ENCODE results near the gene WIPF2. TPM values are rescaled to one million over a fixed set of nuclear protein-coding genes. Genes with fewer than 3 reads are reported as not detected.
"Not testable (repeated sequence)": the region's sequence is repeated elsewhere in the genome, so short reads cannot be mapped to it uniquely, and the experiment has no call there.

The WIPF2 gene
- total and polyA plus RNA-seq, 8 donors = 6.3 to 21.7 (median 13.8) TPM

GRCh38 chr17:40198576-40198975 is 20.5 kb upstream of the WIPF2 start:
- no peaks in the 10 kb centered on the region for H3K27me3 ChIP-seq
- WGBS, 2 donors = 77 to 79% methylated on average over 5 of the region's 5 CpGs
- H3K4me1 ChIP-seq = no peaks in the 10 kb centered on the region
- no peaks in the 10 kb centered on the region for H3K36me3 ChIP-seq
- intact Hi-C loops (cut with DNase I) = no loop called here
- no peak overlapping the region for H3K4me3 ChIP-seq
- TF ChIP-seq CTCF (IDR thresholded peaks at IDR 0.05) = no peak
- no peak for DNase-seq
- FAIRE-seq = no peak
- no peak for ATAC-seq
- no peak overlapping the region for H3K27ac ChIP-seq
- no peaks in the 10 kb centered on the region for H3K9me3 ChIP-seq

DNA sequence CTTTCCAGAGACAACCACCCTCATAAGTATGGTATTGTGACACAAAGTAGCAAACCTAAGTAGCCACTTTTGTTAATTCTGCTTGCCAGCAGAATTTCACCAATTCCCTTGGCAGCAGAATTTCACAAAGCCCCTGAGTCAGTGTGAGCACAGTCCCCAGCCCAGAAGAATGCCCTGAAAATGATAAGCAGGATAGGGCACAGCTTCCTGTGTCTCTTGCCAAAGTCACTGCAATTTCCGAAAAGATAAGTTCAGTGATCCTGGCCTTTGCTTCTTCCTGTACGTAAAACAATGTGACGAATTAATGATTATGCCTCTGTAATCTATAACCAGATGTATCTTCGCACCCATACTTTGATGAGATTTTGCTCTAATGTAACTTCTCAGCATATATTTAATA is 16.0 kb upstream of the WIPF2 start:
- ATAC-seq = no peak
- Histone ChIP-seq H3K27me3 (no peaks in the 10 kb centered on the region), H3K4me1 (no peaks in the 10 kb centered on the region), H3K27ac (no peak overlapping the region), H3K4me3 (no peak overlapping the region), H3K36me3 (no peaks in the 10 kb centered on the region), H3K9me3 (no peaks in the 10 kb centered on the region)
- no peak for FAIRE-seq
- 55 to 59% methylated on average over 4 of the region's 4 CpGs for WGBS, 2 donors
- no peak for TF ChIP-seq CTCF (IDR thresholded peaks at IDR 0.05)
- DNase-seq = no peak
- intact Hi-C loops (cut with DNase I) = loop anchor here in 2 of 3 donors (5.0 to 10.0 kb wide), 2 partner anchors 82 to 89 kb away; partner anchors contain the start of gene CDC6 (in 1 of the 2)

DNA sequence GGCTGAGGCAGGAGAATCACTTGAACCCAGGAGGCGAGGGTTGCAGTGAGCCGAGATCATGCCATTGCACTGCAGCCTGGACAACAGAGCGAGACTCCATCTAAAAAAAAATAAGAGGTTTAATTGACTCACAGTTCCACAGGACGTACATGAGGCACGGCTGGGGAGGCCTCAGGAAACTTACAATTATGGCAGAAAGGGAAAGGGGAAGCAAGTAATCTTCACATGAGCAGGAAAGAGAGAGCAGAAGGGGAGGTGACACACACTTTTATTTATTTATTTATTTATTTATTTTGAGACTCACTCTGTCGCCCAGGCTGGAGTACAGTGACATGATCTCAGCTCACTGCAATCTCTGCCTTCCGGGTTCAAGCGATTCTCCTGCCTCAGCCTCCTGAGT is 12.9 kb upstream of the WIPF2 start:
- H3K4me3 ChIP-seq, H3K27me3 ChIP-seq, ATAC-seq, H3K36me3 ChIP-seq, H3K27ac ChIP-seq, H3K4me1 ChIP-seq, DNase-seq, H3K9me3 ChIP-seq, FAIRE-seq: not testable (repeated sequence)
- WGBS, 2 donors = 90 to 95% methylated on average over 8 of the region's 8 CpGs
- intact Hi-C loops (cut with DNase I) = loop anchor here in 1 of 3 donors (10.0 kb wide), 1 partner anchor 79 kb away; the partner anchor contains the start of gene CDC6

DNA sequence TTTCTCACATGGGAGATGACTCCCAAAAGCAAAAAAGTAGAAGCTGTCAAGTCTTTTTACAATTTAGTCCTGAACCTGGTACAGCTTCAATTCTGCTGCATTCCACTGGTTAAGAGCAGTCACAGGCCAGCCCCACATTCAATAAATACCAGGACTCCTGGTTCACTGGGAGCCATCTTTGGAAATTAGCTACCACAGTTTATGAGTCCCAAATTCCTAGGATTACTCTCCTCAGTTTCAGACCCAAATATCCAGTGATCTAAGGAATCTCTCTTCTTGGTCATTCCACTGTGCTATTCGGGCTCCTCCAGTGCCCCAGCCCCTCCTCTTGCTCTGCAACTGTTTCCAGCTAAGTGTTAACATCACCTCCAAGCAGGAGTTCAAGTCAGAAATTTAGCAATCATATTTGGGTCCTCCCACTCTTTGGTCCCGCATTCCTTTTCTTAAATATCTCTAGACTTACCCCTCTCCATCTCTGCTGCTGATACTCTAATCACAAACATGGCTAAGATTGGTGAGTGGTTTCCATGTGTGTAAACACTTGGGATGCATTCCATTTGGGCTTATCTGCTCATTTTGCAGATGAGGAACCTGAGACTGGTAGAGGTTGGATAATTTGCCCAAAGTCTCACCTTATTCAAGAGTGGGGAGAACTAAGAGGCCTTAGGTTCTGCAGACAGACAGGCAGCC is 9.6 kb upstream of the WIPF2 start:
- intact Hi-C loops (cut with DNase I) = loop anchor here in 2 of 3 donors (5.0 to 10.0 kb wide), 2 partner anchors 75 to 143 kb away; partner anchors contain the start of gene CDC6 (in 1 of the 2)
- ATAC-seq = no peak
- no peak for TF ChIP-seq CTCF (IDR thresholded peaks at IDR 0.05)

DNA sequence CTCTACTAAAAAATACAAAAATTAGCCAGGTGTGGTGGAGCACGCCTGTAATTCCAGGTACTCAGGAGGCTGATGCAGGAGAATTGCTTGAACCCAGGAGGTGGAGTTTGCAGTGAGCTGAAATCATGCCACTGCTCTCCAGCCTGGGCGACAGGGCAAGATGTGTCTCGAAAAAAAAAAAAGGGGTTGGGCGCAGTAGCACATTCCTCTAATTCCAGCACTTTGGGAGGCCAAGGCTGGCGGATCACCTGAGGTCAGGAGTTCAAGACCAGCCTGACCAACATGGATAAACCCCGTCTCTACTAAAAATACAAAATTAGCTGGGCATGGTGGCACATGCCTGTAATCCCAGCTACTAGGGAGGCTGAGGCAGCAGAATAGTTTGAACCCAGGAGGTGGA is 5.2 kb upstream of the WIPF2 start:
- intact Hi-C loops (cut with DNase I) = loop anchor here in 1 of 3 donors (5.0 kb wide), 1 partner anchor 138 kb away; no protein-coding TSS in a partner anchor
- H3K27me3 ChIP-seq, FAIRE-seq, H3K27ac ChIP-seq, H3K4me3 ChIP-seq, ATAC-seq, H3K36me3 ChIP-seq, H3K4me1 ChIP-seq, H3K9me3 ChIP-seq: not testable (repeated sequence)
- peak in 1 of 6 donors; percentile 3 for DNase-seq
- WGBS, 2 donors = 76 to 82% methylated on average over 6 of the region's 6 CpGs

More for the DNA sequence above, 9.6 kb upstream of the WIPF2 start:
- no peak overlapping the region for H3K4me3 ChIP-seq
- no peaks in the 10 kb centered on the region for H3K27me3 ChIP-seq
- no peaks in the 10 kb centered on the region for H3K4me1 ChIP-seq
- no peak overlapping the region for H3K27ac ChIP-seq
- peak in 1 of 6 donors; percentile 1 for DNase-seq
- no peak for FAIRE-seq
- WGBS, 2 donors = 65 to 77% methylated on average over 2 of the region's 2 CpGs
- no peaks in the 10 kb centered on the region for H3K36me3 ChIP-seq
- no peaks in the 10 kb centered on the region for H3K9me3 ChIP-seq
